Osteocyte (in vitro differentiated cells): Measurements from ENCODE around the gene NUP107. TPM values are rescaled to one million over a fixed set of nuclear protein-coding genes. Genes with fewer than 3 reads are reported as not detected.

Experiments
- DNase-seq: peaks from one replicate; pipeline ENCODE4 v3.0.0; 2021; ENCODE audit warnings: mixed read lengths; ENCODE audit not compliant: unreplicated experiment; ENCODE audit errors: extremely low spot score
- H3K27ac Mint-ChIP-seq: one replicate; pipeline ENCODE4 v1.8.0; 2021; ENCODE audit warnings: mild to moderate bottlenecking, mixed read lengths; ENCODE audit not compliant: unreplicated experiment
- H3K27me3 Mint-ChIP-seq: one replicate; pipeline ENCODE4 v1.8.0; 2021; ENCODE audit warnings: mixed read lengths; ENCODE audit not compliant: unreplicated experiment
- H3K36me3 Mint-ChIP-seq: one replicate; pipeline ENCODE4 v1.8.0; 2021; ENCODE audit warnings: mixed read lengths; ENCODE audit not compliant: unreplicated experiment
- H3K4me1 Mint-ChIP-seq: one replicate; pipeline ENCODE4 v1.8.0; 2021; ENCODE audit warnings: mixed read lengths; ENCODE audit not compliant: unreplicated experiment
- H3K4me3 Mint-ChIP-seq: one replicate; pipeline ENCODE4 v1.8.0; 2021; ENCODE audit warnings: mild to moderate bottlenecking, moderate library complexity, mixed read lengths; ENCODE audit not compliant: unreplicated experiment
- H3K9me3 Mint-ChIP-seq: one replicate; pipeline ENCODE4 v1.8.0; 2021; ENCODE audit warnings: mixed read lengths; ENCODE audit not compliant: unreplicated experiment
- total RNA-seq: library from RNA; stranded (reverse); gene quantifications from 2 replicates; pipeline ENCODE4 v1.2.1, GENCODE V29; 2021
- TF ChIP-seq, protein P1 (sequence below): fragments of 200-600 bp; sonication (generic); IDR thresholded peaks from 2 replicates; pipeline ENCODE4 v1.5.0; 2021; ENCODE audit warnings: antibody characterized with exemption, mild to moderate bottlenecking, moderate library complexity

The NUP107 gene
- total RNA-seq, 1 donor from 2014 or later: 35.6 TPM

DNA sequence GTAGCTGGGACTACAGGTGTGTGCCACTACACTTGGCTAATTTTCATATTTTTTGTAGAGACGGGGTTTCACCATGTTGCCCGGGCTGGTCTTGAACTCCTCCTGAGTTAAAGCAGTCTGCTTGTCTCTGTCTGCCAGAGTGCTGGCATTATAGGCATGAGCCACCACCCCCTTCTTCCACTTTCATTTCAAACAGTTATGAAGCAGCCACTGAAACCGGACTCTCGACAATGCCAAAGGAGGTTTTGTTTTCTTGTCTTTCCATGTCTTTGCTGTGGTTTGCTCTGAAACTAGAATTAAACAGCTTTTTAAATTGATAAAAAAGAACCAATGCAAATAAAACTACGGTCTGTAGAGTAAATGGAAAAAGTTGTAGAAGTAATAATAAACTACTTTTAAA is 45.6 kb upstream of the NUP107 start:
- Mint-ChIP-seq H3K4me3 (no peak overlapping the region), H3K9me3 (no peaks in the 10 kb centered on the region), H3K27me3 (no peaks in the 10 kb centered on the region), H3K36me3 (peaks cover 3% of the 10 kb centered on the region), H3K4me1 (peaks cover 42% of the 10 kb centered on the region), H3K27ac (no peak overlapping the region)
- TF ChIP-seq, protein P1, sequence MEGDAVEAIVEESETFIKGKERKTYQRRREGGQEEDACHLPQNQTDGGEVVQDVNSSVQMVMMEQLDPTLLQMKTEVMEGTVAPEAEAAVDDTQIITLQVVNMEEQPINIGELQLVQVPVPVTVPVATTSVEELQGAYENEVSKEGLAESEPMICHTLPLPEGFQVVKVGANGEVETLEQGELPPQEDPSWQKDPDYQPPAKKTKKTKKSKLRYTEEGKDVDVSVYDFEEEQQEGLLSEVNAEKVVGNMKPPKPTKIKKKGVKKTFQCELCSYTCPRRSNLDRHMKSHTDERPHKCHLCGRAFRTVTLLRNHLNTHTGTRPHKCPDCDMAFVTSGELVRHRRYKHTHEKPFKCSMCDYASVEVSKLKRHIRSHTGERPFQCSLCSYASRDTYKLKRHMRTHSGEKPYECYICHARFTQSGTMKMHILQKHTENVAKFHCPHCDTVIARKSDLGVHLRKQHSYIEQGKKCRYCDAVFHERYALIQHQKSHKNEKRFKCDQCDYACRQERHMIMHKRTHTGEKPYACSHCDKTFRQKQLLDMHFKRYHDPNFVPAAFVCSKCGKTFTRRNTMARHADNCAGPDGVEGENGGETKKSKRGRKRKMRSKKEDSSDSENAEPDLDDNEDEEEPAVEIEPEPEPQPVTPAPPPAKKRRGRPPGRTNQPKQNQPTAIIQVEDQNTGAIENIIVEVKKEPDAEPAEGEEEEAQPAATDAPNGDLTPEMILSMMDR: no peak
- DNase-seq: no peak

DNA sequence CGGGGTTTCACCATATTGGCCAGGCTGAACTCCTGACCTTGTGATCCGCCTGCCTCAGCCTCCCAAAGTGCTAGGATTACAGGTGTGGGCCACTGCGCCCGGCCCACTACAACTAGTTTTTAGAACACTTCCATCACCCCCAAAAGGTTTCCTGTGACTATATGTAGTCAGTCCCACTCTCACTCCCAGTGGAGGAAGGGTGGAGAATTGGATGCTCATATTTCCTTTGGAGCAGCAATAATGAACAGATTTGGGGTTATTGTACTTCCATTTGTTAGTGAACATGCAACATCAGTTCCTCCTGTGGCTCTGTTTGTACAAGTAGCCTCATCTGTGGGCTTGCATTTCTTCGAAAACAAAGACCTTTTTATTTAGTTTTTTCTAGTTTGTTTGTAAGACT is 40.3 kb upstream of the NUP107 start:
- Mint-ChIP-seq H3K4me1 (peaks cover 19% of the 10 kb centered on the region), H3K9me3 (no peaks in the 10 kb centered on the region), H3K27ac (no peak overlapping the region), H3K4me3 (no peak overlapping the region), H3K36me3 (peaks cover 13% of the 10 kb centered on the region), H3K27me3 (no peaks in the 10 kb centered on the region)
- TF ChIP-seq, protein P1: no peak
- no peak for DNase-seq

DNA sequence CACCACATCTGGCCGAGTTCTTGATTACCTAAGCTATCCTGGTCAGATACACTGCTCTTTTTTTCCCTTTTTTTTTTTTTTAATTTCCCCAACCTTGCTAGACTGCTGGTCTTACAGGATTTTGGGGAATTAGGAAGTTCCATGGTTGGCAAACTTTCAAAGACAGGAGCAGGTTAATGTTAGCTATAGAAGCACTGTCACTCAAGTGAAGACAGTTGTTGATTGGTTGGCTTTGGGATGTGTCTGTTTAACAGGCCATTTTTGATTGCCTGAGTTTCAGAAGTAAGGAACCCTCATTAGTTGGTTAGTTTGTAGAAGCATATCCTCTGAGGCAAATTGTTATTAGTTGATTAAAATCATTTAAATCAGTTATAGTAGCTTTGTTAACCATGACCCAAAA is 39.3 kb upstream of the NUP107 start:
- Mint-ChIP-seq H3K4me3 (no peak overlapping the region), H3K4me1 (peaks cover 9% of the 10 kb centered on the region), H3K9me3 (no peaks in the 10 kb centered on the region), H3K27me3 (no peaks in the 10 kb centered on the region), H3K27ac (no peak overlapping the region), H3K36me3 (peaks cover 20% of the 10 kb centered on the region)
- TF ChIP-seq, protein P1: no peak
- DNase-seq: no peak

DNA sequence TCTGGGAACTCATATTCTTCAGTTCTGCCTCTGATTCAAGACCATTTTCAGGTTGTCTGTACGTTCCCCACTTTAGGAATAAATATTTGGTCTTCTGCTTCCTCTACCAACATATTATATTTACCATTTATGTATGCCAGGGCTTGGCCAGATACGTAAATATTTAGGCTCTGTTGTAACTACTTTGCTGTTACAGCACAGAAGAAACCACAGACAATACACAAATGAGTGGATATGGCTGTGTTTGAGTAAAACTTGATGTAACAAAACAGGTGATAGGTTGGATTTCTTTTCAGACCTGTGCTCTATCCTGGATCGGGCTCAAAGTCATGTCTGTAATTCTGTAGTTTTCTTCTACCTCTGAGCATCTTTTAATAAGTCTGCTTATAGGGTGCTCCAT is 38.6 kb upstream of the NUP107 start:
- H3K27ac Mint-ChIP-seq: no peak overlapping the region
- DNase-seq: no peak
- H3K27me3 Mint-ChIP-seq: no peaks in the 10 kb centered on the region
- no peaks in the 10 kb centered on the region for H3K9me3 Mint-ChIP-seq
- peaks cover 9% of the 10 kb centered on the region for H3K4me1 Mint-ChIP-seq
- peaks cover 22% of the 10 kb centered on the region for H3K36me3 Mint-ChIP-seq
- no peak overlapping the region for H3K4me3 Mint-ChIP-seq
- TF ChIP-seq, protein P1: no peak

DNA sequence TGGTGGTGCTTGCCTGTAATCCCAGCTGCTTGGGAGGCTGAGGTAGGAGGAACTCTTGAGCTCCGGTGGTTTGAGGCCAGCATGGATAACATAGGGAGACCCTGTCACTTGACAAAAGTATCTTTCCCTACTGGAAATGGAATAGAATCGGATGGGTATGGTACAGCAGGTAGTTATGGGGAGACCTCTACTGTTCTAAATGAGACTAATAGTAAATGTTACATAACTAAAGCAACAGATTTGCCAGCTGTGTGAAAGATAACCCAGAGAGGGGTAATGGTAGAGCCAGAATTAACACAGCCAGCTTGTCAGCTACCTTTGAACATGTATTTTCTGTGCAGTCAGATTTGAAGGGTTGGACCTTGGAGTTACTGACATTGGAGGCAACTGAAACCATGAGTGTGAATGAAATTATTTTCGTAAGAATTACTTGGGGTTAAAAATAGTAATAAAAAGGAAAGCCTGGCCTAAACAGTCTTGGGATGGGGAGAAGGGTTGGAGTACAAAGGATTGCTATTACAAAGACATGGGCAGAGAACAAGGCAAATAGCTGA is 21.7 kb upstream of the NUP107 start:
- no peak overlapping the region for H3K27ac Mint-ChIP-seq

More for the DNA sequence above, 21.7 kb upstream of the NUP107 start:
- no peaks in the 10 kb centered on the region for H3K4me1 Mint-ChIP-seq
- TF ChIP-seq, protein P1: peak; percentile 13
- no peak for DNase-seq
- H3K36me3 Mint-ChIP-seq: peaks cover 10% of the 10 kb centered on the region
- no peaks in the 10 kb centered on the region for H3K9me3 Mint-ChIP-seq
- H3K4me3 Mint-ChIP-seq: no peak overlapping the region
- no peaks in the 10 kb centered on the region for H3K27me3 Mint-ChIP-seq
